GM04503 (cell line): ENCODE data around the gene MTURN.
"Not testable (repeated sequence)": the region's sequence is repeated elsewhere in the genome, so short reads cannot be mapped to it uniquely, and the experiment has no call there.

Experiments used
- DNase-seq: peaks from one replicate; pipeline ENCODE4 v3.0.0-alpha.2; 2012; ENCODE audit warnings: low read depth

Gene MTURN

DNA sequence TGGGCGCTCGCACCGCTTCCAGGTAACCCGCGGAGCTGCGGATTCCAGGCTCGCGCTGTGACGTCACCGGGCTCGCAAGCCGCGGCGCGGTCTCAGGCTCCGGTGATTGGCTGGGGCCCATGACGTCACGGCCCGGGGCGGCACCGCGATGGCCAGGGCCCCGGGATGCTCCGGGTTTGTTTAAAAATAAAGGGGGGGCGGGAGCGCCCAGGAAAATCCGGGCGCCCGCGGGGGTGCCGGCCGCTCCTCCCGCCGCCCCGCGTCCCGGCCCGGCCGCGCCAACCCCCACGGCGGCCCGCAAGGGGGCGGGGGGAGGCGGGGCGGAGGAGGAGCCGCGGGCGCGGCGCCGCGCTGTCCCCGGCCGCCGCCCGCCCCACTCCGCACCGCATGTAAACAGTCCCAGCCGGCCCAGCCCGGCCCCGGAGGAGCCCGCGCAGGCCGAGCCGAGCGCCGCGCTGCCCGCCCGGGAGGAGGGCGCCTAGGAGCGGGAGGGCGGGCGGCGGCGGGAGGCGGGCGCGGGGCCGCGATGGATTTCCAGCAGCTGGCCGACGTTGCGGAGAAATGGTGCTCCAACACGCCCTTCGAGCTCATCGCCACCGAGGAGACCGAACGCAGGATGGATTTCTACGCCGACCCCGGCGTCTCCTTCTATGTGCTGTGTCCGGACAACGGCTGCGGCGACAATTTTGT, at the start of gene MTURN:
Gene MTURN, plus strand, starts transcription at position 376 of the 690 bp plus-strand sequence. Its CDS starts 151 bp downstream, at position 527.
- DNase-seq = no peak

GRCh38 chr7:30086529-30086928, 48.3 kb upstream of the MTURN start:
- no peak for DNase-seq

GRCh38 chr7:30087371-30087770, 47.4 kb upstream of the MTURN start:
- DNase-seq = no peak

- DNase-seq = no peak
Observed at GRCh38 chr7:30088362-30088761, 46.4 kb upstream of the MTURN start.

DNA sequence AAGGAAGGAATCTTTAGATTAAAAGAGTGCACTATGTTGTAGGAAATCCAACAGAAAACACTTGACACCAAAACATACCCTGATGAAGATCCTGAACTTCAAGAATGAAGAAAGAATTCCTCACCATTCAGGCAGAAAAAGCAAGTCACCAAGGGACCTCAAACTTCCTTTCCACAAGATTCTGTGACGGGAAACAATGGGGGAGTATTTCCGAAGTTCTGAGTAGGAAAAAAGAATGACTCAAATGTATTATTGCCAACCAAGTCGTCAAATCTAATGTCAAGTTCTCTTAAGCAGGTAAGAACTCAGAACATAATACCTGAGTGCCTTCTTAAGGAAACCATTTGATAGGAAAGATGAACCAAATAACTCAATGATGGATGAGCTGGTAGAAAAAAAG, 44.7 kb upstream of the MTURN start:
- no peak for DNase-seq

GRCh38 chr7:30091491-30091912, 43.3 kb upstream of the MTURN start:
- DNase-seq = peak; percentile 83

GRCh38 chr7:30091987-30092386, 42.8 kb upstream of the MTURN start:
- no peak for DNase-seq

- DNase-seq = no peak
Observed at GRCh38 chr7:30093420-30093952, 41.3 kb upstream of the MTURN start.

GRCh38 chr7:30098599-30098998, 36.2 kb upstream of the MTURN start:
- DNase-seq = not testable (repeated sequence)

DNA sequence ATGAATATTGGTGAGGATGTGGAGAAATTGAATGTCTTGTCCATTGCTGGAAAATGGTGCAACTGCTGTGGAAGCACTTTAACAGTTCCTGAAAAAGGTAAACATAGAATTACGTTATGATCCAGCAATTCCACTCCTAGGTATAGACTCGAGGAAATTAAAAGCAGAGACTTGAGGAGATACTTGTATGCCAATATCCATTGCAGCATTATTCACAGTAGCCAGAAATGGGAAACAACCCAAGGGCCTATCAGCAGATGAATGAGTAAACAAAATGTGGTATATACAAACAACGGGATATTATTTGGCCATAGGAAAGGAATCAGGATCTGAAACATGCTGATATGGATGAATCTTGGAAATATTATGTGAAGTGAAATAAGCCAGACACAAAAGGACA, 32.5 kb upstream of the MTURN start:
- DNase-seq = no peak

DNA sequence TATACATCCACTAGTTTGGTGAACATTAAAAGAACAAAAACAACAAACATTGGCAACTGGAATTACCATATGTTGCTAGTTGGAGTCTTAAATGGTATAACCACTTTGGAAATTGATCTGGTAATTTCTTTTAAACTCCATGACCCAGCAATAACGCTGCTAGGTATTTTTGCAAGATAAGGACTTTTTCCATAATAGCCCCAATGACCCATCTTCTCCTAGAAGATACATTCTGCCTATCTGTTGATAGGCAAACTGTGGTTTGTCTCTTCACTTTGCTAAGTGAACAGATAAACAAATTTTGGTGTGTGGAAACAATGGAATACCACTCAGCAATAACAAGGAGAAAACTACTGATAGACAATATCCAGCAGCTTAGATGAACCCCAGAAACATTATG, 30.6 kb upstream of the MTURN start:
- no peak for DNase-seq

DNA sequence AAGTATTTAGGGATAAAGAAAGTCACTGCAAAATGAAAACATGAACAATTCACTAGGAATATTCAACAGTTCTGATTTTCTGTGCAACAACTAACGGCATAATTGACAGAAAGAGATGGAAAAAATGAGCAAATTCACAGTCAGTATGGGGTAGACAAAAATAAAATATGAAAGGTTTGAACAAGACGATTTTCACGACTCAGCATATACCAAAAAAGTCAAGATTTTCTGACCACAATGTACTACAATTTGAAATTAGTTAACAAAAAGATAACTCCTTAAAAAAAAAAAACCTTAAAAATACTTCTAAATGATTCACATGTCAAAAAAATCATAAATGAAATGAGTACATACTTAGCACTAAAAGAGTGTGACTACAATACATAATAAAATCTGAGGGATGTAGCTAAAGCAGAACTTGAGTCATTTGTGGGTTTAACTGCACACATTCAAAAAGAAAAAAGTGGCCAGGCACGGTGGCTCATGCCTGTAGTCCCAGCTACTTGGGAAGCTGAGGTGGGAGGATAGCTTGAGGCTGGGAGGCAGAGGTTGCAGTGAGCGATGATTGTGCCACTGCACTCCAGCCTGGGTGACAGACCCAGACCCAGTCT, 22.6 kb upstream of the MTURN start:
- DNase-seq = no peak

DNA sequence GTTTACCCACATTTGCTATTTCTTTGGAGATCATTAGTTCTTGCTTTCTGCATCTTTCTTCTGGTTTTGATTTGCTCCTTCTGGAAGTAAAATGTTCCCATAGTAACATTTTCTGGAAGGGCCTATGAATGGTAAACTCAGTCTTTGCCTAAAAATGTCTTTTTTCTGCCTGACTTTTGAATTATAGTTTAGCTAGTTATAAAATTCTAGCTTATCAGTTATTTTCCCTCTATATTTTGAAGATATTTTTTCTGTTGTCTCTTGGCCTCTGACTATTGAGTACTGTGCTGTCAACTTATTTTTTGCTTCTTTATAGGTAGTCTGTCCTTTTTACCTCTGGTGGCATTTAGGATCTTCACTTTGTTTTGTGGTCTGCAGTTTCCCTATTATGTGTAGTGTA, 21.6 kb upstream of the MTURN start:
- no peak for DNase-seq

DNA sequence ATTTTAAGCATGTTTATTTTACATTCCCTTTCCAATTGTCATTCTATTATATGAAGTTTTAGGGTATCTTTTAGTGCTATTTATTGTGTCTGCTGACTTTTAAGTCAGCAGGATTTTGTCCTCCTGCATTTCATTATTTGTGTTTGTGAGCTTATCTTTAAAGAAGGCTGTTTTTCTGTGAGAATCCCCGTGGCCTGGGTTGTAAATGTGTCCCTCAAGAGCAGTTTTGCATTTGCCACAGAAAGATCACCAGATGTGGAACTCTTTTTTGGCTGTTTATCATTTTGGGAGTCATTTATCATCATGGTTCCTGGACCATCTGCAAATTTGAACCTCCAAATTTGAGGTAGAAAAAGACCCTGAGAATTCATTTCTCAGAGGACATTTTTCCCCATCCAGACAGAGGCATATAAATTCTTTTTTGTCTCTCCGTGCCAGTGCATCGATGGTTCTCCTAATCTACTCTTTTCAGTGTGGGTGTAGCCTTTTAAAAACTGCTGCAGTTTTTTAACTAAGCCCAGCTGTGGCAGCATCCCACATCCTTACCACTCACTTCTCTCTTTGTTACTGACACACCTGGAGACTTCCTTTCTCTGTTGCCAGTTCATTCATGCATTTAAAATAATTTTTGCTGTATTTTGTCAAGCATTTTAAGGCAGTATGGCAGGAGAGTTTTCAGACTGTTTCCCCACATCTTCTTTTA, 20.1 kb upstream of the MTURN start:
- no peak for DNase-seq

DNA sequence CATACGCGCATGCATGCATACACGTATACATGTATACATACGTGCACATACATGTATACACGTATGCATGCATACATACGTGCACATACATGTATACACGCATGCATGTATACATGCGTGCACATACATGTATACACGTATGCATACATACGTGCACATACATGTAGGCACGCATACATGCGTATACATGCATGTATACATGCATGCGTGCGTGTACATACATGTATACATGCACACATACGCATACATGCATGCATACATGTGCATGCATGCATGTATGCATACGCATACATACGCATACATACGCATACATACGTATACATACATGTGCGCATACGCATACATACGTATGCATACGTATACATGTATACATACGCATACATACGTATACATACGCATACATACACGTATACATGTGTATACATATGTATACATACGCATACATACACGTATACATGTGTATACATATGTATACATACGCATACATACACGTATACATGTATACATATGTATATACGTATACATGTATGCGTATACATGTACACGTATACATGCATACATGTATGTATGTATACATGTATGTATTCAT, 19.0 kb upstream of the MTURN start:
- no peak for DNase-seq

DNA sequence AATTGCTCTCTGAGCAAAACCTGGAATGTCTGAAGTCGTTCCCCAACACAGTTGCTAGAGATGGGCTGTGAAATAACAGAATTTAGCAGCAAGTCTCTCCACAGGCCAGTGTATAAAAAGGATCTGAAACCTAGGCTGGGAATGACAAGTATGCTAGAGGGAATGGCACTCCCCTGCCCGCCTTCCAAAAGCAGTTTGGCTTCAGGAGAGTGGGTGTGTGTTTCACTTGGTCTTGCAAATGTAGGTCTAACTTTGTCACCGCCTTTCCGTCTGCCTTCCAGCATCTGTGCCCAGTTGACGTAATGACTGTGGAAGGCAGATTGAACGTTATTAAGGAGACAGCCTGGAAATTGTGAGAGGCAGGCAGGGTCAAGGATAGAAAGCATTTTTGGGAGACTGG, 18.0 kb upstream of the MTURN start:
- DNase-seq = peak; percentile 68

- no peak for DNase-seq
Observed at GRCh38 chr7:30117896-30118295, 16.9 kb upstream of the MTURN start.

DNA sequence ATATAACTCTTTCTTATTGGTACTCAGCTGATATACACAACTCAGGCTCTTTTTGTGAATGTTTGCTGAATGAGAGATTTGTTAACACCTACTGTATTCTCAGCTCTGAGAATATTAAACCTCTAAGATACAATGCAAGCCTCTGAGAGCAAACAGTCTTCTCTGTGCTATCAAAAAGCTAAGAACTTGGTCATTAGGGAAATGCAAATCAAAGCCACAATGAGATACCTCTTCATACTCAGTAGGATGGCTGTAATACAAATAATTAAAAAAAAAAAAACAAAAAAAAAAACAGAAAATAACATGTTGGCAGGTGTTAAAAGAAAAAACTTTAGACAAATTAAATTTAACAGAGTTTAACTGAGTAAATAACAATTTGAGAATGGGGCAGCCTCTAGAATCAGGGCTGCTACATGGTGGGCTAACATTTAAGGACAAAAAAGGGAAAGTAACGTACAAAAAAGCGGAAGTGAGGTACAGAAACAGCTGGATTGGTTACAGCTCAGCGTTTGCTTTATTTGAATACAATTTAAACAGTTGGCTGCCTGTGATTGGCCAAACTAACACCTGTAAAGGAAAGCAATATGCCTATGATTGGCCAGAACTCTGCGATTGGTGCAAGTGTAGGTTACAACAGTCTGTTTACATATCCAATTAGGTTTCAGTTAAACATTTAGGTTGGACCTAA, 14.8 kb upstream of the MTURN start:
- no peak for DNase-seq

DNA sequence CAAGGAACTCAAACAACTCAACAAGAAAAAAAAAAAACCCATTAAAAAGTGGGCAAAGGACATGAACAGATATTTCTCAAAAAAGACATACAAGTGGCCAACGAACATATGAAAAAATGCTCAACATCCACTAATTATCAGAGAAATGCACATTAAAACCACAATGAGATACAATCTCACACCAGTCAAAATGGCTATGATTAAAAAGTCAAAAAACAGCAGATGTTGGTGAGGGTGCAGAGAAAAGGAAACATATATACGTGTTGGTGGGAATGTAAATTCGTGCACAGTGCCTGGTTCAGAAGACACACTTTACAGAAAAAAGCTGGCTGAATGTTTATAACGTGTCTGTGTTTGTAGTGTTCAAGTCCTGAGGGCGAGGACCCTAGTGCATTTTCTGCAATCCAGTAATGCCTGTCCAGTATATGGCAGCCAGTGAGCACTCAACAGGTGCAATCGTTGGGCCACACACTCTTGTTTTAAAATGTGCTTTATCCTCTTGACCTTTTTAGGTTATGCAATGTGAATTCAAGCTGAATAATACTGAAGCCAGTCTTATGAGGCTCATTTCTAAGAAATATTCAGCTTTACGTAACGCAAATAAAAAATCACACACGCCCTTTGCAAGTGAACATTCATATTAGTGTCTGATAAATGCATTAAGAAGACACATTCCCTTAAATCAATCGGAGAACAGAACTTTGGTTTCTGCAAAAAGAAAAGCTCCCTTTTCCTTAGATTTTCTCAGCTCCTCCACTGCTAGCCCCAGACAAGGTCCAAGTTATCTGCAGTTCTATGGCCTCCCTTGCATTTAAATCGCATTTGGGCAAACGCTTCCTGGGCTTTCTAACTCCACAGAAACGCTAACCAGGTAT, 813 bp upstream of the MTURN start:
- no peak for DNase-seq

DNA sequence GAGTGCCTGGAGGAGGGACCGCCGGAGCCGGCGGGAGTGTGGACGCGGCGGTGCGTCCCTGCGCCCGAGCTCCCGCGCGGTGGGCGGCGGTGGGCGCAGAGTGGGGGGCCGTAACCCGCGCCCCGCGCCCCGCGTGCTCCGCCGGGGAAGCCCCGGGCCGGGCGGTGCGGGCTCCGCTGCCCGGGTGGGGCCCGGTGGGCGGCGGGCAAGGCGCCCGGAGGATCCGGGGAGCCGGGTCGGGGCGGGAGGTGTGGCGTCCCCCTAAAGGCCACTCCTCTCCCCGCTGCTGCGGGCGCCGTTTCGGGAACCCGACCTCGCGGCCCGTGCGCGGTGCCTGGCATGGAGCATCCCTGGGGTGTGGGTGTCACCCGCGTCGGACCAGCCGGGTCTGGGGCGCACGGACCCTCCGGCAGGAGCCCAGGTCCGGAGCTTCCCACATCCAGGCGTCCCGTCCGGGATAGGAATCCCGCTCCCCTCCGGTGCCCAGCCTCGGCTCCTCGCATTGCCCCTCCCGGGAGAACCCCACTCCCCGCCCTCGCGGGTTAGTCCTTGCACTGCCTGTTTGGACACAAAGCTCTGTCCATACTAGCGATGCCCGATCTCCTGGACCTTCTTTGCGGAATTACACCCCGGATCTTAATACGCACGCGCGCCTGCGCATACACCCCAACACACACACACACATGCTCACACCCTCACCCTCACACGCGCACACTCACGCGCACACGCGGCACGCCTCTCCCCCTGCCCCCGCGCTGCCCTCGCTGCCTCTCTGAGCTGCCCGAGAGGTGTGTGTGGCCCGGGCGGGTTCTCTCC, 723 bp downstream of the MTURN start:
- no peak for DNase-seq
